SU-DHL-6 (cell line): ENCODE measurements around the gene VPS29.
"Not testable (repeated sequence)": the region's sequence is repeated elsewhere in the genome, so short reads cannot be mapped to it uniquely, and the experiment has no call there.

Experiments used
- H2AFZ ChIP-seq: fragments of 200-600 bp; sonication (generic); 2 replicates; pipeline ENCODE4 v1.6.1; 2014; ENCODE audit warnings: low read depth, mild to moderate bottlenecking, moderate library complexity, mixed read lengths, antibody characterized with exemption, low read length; ENCODE audit not compliant: severe bottlenecking
- H3F3A ChIP-seq: fragments of 200-600 bp; shearing (Covaris generic); 2 replicates; pipeline ENCODE4 v1.6.0; 2016; ENCODE audit warnings: antibody characterized with exemption, mild to moderate bottlenecking; ENCODE audit not compliant: insufficient read depth
- H3K27ac ChIP-seq: fragments of 200-600 bp; sonication (generic); 2 replicates; pipeline ENCODE4 v1.5.1; 2016; ENCODE audit warnings: low read depth, mild to moderate bottlenecking, low read length, moderate library complexity, mixed read lengths
- H3K27me3 ChIP-seq: fragments of 200-600 bp; sonication (generic), shearing (Covaris generic); 2 replicates; pipeline ENCODE4 v1.6.0; 2014; ENCODE audit warnings: mild to moderate bottlenecking, low read length
- H3K36me3 ChIP-seq: fragments of 200-600 bp; sonication (generic); 2 replicates; pipeline ENCODE4 v1.6.1; 2014; ENCODE audit warnings: mild to moderate bottlenecking, low read length, mixed read lengths
- H3K4me2 ChIP-seq: fragments of 300-600, 200-600 bp; shearing (Covaris generic), sonication (generic); 2 replicates; pipeline ENCODE4 v1.6.0; 2014; ENCODE audit warnings: low read length, low read depth, mild to moderate bottlenecking; ENCODE audit not compliant: poor library complexity, severe bottlenecking
- H3K4me3 ChIP-seq: fragments of 200-600 bp; sonication (generic); 2 replicates; pipeline ENCODE4 v1.5.1; 2014; ENCODE audit warnings: antibody characterized with exemption, low read length, mild to moderate bottlenecking, mixed read lengths; ENCODE audit not compliant: insufficient read depth, poor library complexity, severe bottlenecking
- H3K79me2 ChIP-seq: fragments of 200-600 bp; sonication (generic); 2 replicates; pipeline ENCODE4 v1.6.1; 2014; ENCODE audit warnings: mild to moderate bottlenecking, low read length, moderate library complexity; ENCODE audit not compliant: insufficient read depth
- H3K9ac ChIP-seq: fragments of 200-600 bp; sonication (generic); 2 replicates; pipeline ENCODE4 v1.7.0; 2014; ENCODE audit warnings: mild to moderate bottlenecking, low read length
- H3K9me2 ChIP-seq: fragments of 200-600 bp; sonication (generic); replicated peaks from 2 replicates; pipeline ENCODE4 v1.6.1; 2014; ENCODE audit warnings: low read length; ENCODE audit not compliant: insufficient read depth
- H3K9me3 ChIP-seq: fragments of 200-600 bp; sonication (generic); 2 replicates; pipeline ENCODE4 v1.6.1; 2014; ENCODE audit warnings: low read length, mixed read lengths; ENCODE audit not compliant: insufficient read depth
- H4K20me1 ChIP-seq: fragments of 200-600 bp; sonication (generic); 2 replicates; pipeline ENCODE4 v1.6.1; 2014; ENCODE audit warnings: low read depth, mild to moderate bottlenecking, antibody characterized with exemption, low read length, moderate library complexity, mixed read lengths
- EZH2phosphoT487 ChIP-seq: fragments of 200-600 bp; sonication (generic), shearing (Covaris generic); conservative IDR thresholded peaks from 2 replicates; pipeline ENCODE4 v1.6.1; 2018; ENCODE audit warnings: mild to moderate bottlenecking, antibody characterized with exemption, low read length, moderate library complexity, mixed read lengths
- TF ChIP-seq, protein P1 (sequence below): fragments of 200-600 bp; sonication (generic); IDR thresholded peaks from one replicate; pipeline ENCODE4 v1.5.1; 2017; ENCODE audit warnings: antibody characterized with exemption, mild to moderate bottlenecking, low read length, moderate library complexity; ENCODE audit not compliant: insufficient read depth, poor library complexity, severe bottlenecking

VPS29 gene

DNA sequence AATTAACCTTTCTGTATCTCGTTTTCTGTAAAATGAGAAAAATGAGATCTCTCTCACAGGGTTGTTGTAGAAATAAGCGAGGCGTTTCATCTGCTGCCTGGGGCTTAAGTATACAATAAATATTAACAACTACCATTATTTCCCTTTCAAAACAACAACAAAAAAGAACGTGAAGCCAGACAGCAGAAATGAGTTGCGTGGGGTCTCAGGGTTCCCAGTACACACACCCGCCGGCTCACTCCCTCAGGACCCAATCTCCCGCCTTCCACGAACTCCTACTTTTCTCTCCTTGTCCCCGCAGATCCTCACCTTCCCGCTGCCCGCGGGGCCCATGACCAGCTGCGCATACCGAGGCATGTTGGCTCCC is 34.1 kb downstream of the VPS29 start:
- TF ChIP-seq EZH2phosphoT487 = no peak
- TF ChIP-seq, protein P1, sequence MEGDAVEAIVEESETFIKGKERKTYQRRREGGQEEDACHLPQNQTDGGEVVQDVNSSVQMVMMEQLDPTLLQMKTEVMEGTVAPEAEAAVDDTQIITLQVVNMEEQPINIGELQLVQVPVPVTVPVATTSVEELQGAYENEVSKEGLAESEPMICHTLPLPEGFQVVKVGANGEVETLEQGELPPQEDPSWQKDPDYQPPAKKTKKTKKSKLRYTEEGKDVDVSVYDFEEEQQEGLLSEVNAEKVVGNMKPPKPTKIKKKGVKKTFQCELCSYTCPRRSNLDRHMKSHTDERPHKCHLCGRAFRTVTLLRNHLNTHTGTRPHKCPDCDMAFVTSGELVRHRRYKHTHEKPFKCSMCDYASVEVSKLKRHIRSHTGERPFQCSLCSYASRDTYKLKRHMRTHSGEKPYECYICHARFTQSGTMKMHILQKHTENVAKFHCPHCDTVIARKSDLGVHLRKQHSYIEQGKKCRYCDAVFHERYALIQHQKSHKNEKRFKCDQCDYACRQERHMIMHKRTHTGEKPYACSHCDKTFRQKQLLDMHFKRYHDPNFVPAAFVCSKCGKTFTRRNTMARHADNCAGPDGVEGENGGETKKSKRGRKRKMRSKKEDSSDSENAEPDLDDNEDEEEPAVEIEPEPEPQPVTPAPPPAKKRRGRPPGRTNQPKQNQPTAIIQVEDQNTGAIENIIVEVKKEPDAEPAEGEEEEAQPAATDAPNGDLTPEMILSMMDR = no peak

GRCh38 chr12:110466791-110467190 is 35.1 kb downstream of the VPS29 start:
- Histone ChIP-seq H4K20me1 (no peaks in the 10 kb centered on the region), H3K36me3 (no peaks in the 10 kb centered on the region), H3K9ac (peak overlapping the region; percentile 98), H3K4me2 (peak overlapping the region; percentile 100), H3K79me2 (peaks cover 56% of the 10 kb centered on the region), H3K4me3 (peak overlapping the region; percentile 100), H3F3A (peaks cover 8% of the 10 kb centered on the region; the same call in 1 of the 2 replicates), H3K9me3 (no peaks in the 10 kb centered on the region), H3K9me2 (no peaks in the 10 kb centered on the region), H3K27me3 (no peaks in the 10 kb centered on the region), H2AFZ (no peak overlapping the region), H3K27ac (no peak overlapping the region)
- TF ChIP-seq, protein P1 = no peak
- TF ChIP-seq EZH2phosphoT487 = no peak

More for the DNA sequence above, 34.1 kb downstream of the VPS29 start:
- no peaks in the 10 kb centered on the region for H3K9me2 ChIP-seq
- H3K9ac ChIP-seq = peak overlapping the region; percentile 98
- H3K4me3 ChIP-seq = peak overlapping the region; percentile 100
- peaks cover 62% of the 10 kb centered on the region for H3K79me2 ChIP-seq
- no peaks in the 10 kb centered on the region for H3K27me3 ChIP-seq
- H3K4me2 ChIP-seq = peak overlapping the region; percentile 100
- no peaks in the 10 kb centered on the region for H3K36me3 ChIP-seq
- peak overlapping the region; percentile 63 for H2AFZ ChIP-seq
- peak overlapping the region; percentile 88 for H3K27ac ChIP-seq
- H3K9me3 ChIP-seq = no peaks in the 10 kb centered on the region
- peaks cover 8% of the 10 kb centered on the region; the same call in 1 of the 2 replicates for H3F3A ChIP-seq
- H4K20me1 ChIP-seq = no peaks in the 10 kb centered on the region

DNA sequence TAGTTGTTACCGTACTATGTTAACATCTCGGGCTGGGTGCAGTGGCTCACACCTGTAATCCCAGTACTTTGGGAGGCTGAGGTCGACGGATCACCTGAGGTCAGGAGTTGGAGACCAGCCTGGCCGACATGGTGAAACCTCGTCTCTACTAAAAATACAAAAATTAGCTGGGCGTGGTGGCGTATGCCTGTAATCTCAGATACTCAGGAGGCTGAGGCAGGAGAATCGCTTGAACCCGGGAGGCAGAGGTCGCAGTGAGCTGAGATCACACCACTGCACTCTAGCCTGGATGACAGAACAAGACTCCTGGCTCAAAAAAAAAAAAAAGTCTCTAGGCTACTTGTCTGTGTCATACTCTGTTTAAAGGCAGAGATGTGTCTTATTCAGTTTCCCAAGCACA is 36.1 kb downstream of the VPS29 start:
- not testable (repeated sequence) for H3K4me2 ChIP-seq, H3K27me3 ChIP-seq, H3K9me3 ChIP-seq, H3K9me2 ChIP-seq, H3K4me3 ChIP-seq, H3K9ac ChIP-seq, H3F3A ChIP-seq, H4K20me1 ChIP-seq, H2AFZ ChIP-seq, H3K36me3 ChIP-seq, H3K27ac ChIP-seq
- H3K79me2 ChIP-seq = peaks cover 52% of the 10 kb centered on the region

DNA sequence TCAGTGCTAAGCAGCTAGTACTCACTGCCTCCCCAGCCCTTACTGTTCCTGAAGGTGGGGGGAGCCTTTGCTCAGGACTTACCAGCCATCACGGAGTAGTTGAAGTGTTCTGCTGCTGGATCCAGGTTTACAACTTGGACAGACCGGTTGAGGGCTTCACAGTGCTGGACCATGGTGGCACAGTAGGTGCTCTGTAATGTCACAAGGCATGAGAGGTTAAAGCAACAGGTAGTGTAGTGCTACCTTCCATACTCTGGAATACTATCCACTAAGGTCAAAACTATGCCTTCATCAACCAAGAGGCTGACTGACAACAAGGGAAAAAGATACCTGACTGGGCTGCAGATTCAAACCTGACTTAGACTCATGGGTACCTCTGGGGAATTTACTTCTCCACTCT is 36.9 kb downstream of the VPS29 start:
- Histone ChIP-seq H3K27me3 (no peaks in the 10 kb centered on the region), H3K36me3 (0 out of 2 replicates have a peak, but pooled peaks cover 2% of the 10 kb centered on the region), H3K27ac (no peak overlapping the region), H4K20me1 (no peaks in the 10 kb centered on the region), H3K9ac (no peak overlapping the region), H3K79me2 (peaks cover 45% of the 10 kb centered on the region), H3K9me2 (no peaks in the 10 kb centered on the region), H2AFZ (no peak overlapping the region), H3F3A (peaks cover 11% of the 10 kb centered on the region; the same call in 1 of the 2 replicates), H3K4me3 (no peak overlapping the region), H3K4me2 (no peak overlapping the region), H3K9me3 (no peaks in the 10 kb centered on the region)
- TF ChIP-seq EZH2phosphoT487 = no peak
- TF ChIP-seq, protein P1 = no peak

GRCh38 chr12:110461189-110461588 is 40.7 kb downstream of the VPS29 start:
- H3K4me2 ChIP-seq, H3K27me3 ChIP-seq, H3K9me2 ChIP-seq, H3K36me3 ChIP-seq, H3K4me3 ChIP-seq, H4K20me1 ChIP-seq, H2AFZ ChIP-seq, H3K27ac ChIP-seq, H3K9ac ChIP-seq, H3K9me3 ChIP-seq: not testable (repeated sequence)
- Histone ChIP-seq H3F3A (peaks cover 35% of the 10 kb centered on the region), H3K79me2 (peaks cover 20% of the 10 kb centered on the region)
